Measurements from ENCODE around the gene PKP1.

The PKP1 gene

DNA sequence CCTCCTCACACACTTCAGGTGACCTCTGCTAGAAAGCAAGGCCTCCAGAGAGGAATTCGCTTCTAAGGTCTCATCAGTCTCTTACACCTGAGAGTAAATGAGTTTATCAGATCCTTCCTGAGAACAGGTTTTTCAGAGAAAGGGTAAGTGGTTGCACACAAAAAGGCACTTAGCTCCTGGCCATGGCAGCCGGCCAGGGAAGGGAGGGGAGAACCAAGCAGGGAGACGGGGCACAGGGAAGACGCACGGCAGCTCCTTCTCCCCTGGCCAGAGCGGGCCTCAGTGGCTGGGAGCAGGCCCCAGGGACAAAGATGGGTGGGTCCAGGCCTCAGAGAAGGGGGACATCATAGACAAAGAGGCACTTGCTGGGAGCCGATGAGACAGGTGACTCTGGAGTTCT is 97.8 kb downstream of the PKP1 start:
- DNase-seq (ENCODE audit: low read depth): peak; percentile 66
- TF ChIP-seq, protein P1, sequence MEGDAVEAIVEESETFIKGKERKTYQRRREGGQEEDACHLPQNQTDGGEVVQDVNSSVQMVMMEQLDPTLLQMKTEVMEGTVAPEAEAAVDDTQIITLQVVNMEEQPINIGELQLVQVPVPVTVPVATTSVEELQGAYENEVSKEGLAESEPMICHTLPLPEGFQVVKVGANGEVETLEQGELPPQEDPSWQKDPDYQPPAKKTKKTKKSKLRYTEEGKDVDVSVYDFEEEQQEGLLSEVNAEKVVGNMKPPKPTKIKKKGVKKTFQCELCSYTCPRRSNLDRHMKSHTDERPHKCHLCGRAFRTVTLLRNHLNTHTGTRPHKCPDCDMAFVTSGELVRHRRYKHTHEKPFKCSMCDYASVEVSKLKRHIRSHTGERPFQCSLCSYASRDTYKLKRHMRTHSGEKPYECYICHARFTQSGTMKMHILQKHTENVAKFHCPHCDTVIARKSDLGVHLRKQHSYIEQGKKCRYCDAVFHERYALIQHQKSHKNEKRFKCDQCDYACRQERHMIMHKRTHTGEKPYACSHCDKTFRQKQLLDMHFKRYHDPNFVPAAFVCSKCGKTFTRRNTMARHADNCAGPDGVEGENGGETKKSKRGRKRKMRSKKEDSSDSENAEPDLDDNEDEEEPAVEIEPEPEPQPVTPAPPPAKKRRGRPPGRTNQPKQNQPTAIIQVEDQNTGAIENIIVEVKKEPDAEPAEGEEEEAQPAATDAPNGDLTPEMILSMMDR (IDR thresholded peaks at IDR 0.05; ENCODE audit: control insufficient read depth, extremely low read depth, insufficient read depth): no peak
- H3K4me3 ChIP-seq (ENCODE audit: low read depth, low read length): no peak overlapping the region

Measured in LNCaP clone FGC (cell line).